NCI-H1436 (cell line): Measurements from ENCODE around the gene PLCB2.

ENCODE experiments used
- DNase-seq: peaks from one replicate; lab custom pipeline; 2025; lab: John Stamatoyannopoulos, UW

Gene PLCB2

DNA sequence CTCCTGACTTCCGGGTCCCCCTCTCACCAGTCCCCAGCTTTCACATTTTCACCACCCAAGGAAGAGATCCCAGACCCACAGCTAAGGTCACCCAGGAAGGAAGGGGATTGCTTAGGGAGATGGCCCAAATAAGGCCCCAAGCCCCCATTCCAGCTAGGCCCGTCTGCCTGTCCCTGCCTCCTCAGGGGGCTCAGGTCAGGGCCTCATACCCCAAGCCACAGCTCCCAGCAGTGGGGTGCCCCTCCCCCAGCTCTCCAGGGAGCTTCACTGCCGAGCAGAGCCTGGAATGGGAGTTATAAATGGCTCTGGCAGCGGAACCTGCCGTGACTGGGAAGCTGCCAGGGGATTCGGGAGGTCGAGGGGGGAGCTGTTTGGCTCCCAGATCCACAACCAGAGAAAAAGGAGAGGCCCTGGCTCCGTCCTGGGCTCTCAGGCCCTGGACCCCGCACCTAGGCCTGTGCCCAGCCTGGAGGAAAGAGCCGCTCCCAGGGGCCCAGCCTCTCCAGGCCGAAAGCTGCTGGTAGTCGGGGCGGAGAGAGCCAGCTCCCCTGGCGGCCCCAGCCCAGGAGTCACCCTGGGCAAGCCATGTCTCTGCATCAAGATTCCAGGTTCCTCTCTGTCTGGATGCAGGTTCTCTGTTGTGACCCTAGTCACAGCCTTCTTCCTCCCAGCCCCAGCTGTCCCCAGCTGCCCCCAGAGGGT is 32.5 kb upstream of the PLCB2 start:
- peak; percentile 10 for DNase-seq

DNA sequence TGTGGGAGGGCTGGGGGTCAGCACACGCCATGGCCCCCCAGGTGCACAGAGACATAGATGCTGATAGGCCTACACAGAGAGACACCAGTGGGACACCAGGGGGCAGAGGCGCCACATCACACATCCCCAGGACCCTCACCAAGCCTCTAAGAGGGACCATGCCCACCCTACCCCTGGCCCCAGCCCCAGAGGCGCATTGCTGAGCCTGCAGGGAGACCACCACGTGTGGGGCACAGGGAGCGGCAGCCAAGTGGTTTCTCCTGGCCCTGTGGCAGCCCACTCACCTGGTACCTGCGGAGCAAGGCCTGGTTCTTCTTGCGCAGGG is 31.8 kb upstream of the PLCB2 start:
- DNase-seq, result no peak

GRCh38 chr15:40338921-40339620 is 31.3 kb upstream of the PLCB2 start:
- DNase-seq, result no peak

GRCh38 chr15:40338041-40338657 is 30.4 kb upstream of the PLCB2 start:
- DNase-seq, result peak; percentile 72

DNA sequence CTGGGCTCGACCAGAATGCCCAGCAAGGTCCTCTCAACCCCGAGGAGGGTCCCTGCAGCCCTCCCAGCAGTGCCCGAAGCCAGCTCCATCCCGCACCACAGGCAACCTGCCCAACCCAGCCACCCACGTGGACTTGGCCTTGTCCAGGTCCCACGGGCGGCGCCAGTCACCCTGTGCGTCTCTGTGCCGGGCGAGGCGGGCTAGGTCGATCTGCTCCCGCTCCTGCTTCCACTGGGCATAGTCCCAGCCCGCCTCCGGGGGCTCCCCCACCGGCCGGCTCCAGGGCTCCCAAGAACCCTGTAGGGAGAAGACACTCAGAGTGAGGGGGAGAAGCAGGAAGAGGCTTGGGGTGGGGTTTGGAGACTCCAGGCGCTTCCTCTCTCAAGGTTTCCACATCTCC is 29.9 kb upstream of the PLCB2 start:
- DNase-seq, result no peak

DNA sequence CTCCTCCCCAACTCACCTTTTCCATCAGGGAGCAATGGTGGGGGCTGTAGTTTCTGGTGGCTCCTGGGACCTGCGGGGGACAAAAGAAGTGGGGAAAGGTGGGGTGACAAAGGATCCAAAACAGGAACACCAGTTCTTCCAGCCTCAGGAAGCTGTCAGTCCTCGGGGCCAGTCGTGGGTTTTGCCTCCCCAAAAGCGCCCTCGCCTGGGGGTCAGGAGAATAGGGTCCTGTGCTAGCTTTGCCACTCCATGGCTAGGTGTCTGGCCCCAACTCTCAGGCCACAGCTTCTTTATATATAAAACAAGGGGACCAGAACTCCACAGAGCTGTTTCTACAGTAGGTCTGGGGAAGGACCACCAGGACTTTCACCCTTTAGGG is 29.0 kb upstream of the PLCB2 start:
- no peak for DNase-seq

DNA sequence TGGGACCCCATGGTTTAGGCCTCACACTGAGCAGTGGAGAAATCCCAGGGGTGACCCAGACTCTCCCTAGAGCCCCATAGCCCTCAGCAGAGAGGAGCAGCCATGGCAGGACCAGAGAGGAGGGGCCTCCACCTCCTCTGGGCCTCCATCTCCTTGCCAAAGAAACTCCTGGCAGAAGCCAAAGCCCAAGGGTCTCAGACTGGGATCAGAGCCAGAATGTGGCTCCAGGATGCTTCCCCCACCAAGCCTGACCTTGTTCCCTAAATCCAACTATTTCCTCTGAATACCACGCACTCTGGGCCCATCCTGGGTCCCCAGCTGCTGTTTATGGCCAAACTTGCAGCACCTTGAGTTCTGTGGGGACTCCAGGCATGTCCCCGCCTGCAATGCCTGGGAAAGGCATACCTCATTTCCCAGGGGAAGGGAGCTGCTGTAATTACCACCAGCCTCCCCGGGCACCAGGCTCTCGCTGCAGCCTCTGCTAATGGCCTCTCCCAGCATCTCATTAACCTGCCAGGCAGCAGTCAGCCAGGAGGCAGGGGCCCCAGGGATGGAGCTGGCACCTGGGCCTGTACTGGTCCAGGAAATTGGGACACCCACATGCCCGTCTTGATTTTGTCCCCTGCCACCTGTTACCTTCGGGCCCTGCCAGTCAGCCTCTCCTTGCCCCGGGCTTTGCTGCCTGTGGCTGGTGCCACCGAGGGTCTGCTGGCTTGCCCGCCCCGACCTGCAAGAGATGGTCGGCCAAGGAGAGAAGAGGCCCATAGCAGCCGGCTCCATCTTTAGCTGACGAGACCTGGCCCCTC is 28.4 kb upstream of the PLCB2 start:
- peak; percentile 79 for DNase-seq

DNA sequence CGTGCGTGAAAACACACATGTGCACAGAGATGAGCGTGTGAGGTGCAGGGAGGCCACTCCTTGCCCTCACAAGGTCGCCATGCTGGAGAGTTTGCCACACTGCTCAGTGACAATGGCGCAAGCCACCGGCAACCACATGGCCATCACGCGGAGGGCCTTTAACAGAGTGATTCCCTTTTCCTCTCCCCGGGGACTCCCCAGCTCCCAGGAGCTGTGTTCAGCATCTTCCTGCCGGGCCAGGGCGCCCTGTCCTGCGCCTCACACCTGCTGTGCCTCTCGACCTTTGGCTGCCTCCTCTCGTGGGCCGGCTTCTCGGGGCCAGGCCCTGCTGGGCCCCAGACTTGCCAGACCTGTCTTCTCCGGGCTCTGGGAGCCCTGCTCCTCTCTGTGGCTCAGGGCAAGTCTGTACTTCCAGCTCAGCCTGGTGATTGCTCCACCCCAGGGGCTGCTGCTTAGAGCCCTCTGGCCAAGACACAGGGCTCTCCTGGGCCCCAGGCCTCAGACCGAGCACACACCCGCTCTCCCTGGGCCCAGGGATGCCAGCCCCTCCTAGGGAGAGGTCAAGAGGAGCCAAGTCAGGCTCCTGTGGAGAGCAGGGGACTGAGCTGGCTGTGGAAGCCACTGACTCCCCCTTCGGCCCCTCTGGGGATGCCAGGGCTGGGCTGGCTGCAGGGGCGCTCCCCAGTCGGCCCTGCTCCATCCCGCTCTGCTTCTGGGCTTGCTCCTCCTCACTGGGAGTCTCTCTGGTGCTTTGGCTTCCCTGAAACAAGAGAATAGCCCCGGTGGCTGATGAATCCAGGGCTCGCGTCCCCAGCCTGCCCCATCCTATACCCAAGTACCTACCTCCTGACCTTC is 27.4 kb upstream of the PLCB2 start:
- no peak for DNase-seq

DNA sequence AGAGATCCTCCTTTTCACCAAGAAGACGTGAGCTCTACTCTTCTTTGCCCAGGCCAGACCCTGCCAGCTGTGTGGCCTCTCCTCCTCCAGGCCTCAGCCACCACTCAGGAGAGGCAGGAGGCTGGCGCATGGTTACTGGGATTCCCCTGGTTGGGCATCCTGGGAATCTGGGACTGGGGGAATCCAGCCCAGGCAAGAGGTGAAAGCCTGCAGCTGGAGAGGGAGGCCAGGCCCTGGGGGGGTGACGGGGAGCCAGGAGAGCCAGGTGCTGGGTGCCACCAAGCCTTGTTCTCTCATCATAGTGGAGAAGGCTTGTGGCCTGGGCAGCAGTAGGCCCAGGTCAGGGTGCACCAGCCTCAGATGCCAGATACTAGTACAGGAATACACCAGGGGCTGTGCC is 26.8 kb upstream of the PLCB2 start:
- DNase-seq, result no peak

- no peak for DNase-seq
Measured at GRCh38 chr15:40333922-40334492, 26.3 kb upstream of the PLCB2 start.

DNA sequence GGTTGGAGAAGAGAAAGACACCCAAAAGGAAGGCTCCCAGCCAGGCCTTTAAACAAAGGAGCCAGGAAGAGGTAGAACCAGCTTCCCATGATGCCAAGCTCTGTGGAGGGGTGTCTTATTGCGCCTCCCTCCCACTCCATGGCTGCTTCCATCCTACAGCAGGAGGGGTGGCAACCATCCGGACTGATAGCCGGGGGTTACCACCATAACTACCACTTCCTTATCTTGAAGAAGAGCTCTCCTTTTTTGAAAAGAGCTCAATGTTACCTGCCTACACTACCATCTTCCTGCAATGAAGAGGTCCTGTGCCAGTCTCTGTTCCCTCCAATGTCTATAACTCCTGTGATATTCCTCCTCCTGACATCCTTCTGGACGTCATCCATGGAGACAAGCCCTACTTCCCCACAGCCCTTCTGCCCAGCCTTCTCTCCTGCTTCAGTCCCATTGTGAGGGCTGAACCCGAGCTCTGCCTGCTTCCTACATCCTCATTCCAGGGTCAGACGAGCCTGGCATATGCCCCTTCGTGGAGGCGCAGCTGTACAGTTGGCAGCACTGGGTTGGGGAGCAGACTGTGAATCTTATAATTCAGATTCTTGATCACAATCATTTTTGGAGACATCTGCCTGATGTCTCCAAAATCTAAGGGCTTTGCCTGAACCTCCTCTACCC is 24.5 kb upstream of the PLCB2 start:
- DNase-seq, result no peak

- no peak for DNase-seq
Measured at GRCh38 chr15:40331637-40332036, 23.9 kb upstream of the PLCB2 start.

DNA sequence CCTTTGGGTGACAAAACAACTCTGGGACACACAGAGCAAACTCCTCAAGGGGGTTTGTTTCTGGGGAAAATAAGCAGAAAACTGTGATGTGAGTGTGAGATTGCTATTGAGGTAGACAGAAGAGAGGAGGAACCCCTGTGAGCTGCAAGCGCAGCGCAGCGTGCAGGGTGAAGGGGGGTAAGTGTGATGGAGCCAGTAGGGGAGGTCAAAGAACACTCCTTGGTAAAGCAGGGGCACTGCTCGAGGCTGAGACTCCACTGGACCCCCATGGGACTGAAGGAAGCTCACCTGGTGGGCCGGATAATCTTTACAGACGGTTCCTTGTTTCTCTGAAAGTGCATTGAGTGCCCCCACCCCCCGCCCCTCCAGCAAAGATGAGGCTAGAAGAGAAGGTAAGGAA is 23.3 kb upstream of the PLCB2 start:
- no peak for DNase-seq

GRCh38 chr15:40330368-40330836 is 22.7 kb upstream of the PLCB2 start:
- DNase-seq, result peak; percentile 68

DNA sequence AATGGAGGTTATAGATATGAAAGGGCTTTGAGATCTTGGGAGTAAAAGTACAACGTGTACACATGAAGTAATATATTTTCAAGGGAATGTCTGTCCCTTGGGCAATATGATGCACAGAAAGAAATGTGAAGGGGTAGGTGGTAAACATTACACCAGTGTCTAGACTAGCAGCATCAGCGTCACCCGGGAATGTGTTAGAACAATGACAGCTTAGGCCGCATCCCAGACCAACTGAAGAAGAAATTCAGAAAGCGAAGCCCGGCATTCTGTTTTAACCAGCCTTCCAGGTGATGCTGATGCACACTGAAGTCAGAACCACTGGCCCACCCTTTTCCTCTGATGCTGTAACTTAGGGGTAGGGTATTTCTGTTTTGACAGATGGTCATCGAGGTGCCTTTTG is 22.1 kb upstream of the PLCB2 start:
- no peak for DNase-seq

DNA sequence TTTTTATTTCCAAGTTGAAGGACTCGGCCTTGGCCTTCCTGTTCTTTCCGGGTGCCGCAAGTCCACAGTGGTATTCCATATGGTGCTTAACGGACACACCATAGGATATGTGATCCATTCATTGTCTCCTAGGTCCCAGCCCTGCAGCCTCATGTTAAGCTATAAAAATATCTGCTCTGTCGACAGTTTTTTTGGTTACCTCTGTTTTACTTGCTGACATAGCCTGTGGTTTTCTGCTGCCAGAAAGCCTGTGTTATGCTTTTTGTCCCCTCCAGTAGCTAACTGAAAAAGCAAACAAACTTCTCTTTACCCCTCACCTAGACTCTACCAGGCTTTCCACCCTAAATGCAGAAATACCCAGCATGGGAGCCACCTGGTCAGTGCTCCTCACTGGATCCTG is 21.0 kb upstream of the PLCB2 start:
- DNase-seq, result no peak

- no peak for DNase-seq
Measured at GRCh38 chr15:40328176-40328575, 20.4 kb upstream of the PLCB2 start.

GRCh38 chr15:40327457-40327856 is 19.7 kb upstream of the PLCB2 start:
- DNase-seq, result no peak

- DNase-seq, result no peak
Measured at GRCh38 chr15:40325700-40326099, 18.0 kb upstream of the PLCB2 start.

DNA sequence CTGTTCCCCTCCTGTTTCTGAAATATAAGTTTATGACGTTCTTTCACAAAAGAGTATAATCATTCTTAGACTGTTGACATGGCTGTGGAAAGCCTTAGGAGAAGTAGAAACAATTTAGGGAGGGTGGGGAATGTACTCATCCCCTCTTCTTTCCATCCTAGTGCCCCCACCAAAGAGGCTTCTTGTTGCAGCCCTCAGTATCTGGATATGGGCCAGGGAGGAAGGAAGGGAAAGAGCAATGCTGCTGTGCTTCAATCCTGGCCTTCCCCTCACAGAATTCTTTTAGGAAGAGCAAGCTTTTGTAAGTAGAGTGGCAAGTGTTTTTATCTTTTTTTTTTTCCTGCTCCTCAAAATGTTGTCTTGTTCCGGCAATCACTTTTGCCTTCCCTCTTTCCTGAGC is 17.5 kb upstream of the PLCB2 start:
- no peak for DNase-seq
